HG02870 (cell line): ENCODE measurements around the gene ARHGEF38.
A peak's percentile ranks its signal among the peaks of the same experiment; 100 is the strongest.
"Not testable (repeated sequence)": the region's sequence is repeated elsewhere in the genome, so short reads cannot be mapped to it uniquely, and the experiment has no call there.

Source experiments
- ATAC-seq: cut with Tn5 transposase; IDR thresholded peaks from one replicate; pipeline ENCODE4 v1.9.1; 2021; ENCODE audit warnings: mild to moderate bottlenecking, moderate library complexity; ENCODE audit not compliant: unreplicated experiment

ARHGEF38 gene

GRCh38 chr4:105709081-105709450, 156.6 kb downstream of the ARHGEF38 start:
- peak; percentile 24 for ATAC-seq

- ATAC-seq: no peak
These were observed 157.7 kb downstream of the ARHGEF38 start for GRCh38 chr4:105710012-105710600.

- no peak for ATAC-seq
These were observed 158.3 kb downstream of the ARHGEF38 start for GRCh38 chr4:105710678-105711077.

GRCh38 chr4:105712766-105713165, 160.3 kb downstream of the ARHGEF38 start:
- ATAC-seq: no peak

- peak; percentile 55 for ATAC-seq
These were observed 161.7 kb downstream of the ARHGEF38 start for GRCh38 chr4:105714071-105714521.

- ATAC-seq: no peak
These were observed 162.5 kb downstream of the ARHGEF38 start for GRCh38 chr4:105714932-105715331.

- ATAC-seq: no peak
These were observed 163.4 kb downstream of the ARHGEF38 start for GRCh38 chr4:105715692-105716278.

- no peak for ATAC-seq
These were observed 166.8 kb downstream of the ARHGEF38 start for GRCh38 chr4:105719204-105719603.

GRCh38 chr4:105725623-105726022, 173.2 kb downstream of the ARHGEF38 start:
- ATAC-seq: no peak

- not testable (repeated sequence) for ATAC-seq
These were observed 177.5 kb downstream of the ARHGEF38 start for GRCh38 chr4:105729895-105730294.
